HCT116 (cell line): Measurements from ENCODE around the gene WIPI1.

Experiments
- EZH2 ChIP-seq: fragments of 200-600 bp; sonication (generic); IDR thresholded peaks from 2 replicates; pipeline ENCODE4 v1.6.1; 2017; ENCODE audit warnings: antibody characterized with exemption, mixed run types
- EZH2phosphoT487 ChIP-seq: fragments of 200-600 bp; IDR thresholded peaks from 2 replicates; pipeline ENCODE4 v1.6.1; 2018; ENCODE audit warnings: antibody characterized with exemption, borderline replicate concordance
- JUND ChIP-seq: IDR thresholded peaks from 2 replicates; pipeline ENCODE4 v1.6.1; 2012
- TCF7L2 ChIP-seq: IDR thresholded peaks from 2 replicates; pipeline ENCODE4 v1.7.0; 2011; ENCODE audit warnings: borderline replicate concordance, inconsistent platforms; ENCODE audit not compliant: insufficient read depth, insufficient read length; ENCODE audit errors: extremely low read depth
- YY1 ChIP-seq: IDR thresholded peaks from 2 replicates; pipeline ENCODE4 v1.6.1; 2011; ENCODE audit warnings: low read length, low read depth, moderate library complexity, mild to moderate bottlenecking; ENCODE audit not compliant: insufficient replicate concordance; ENCODE audit errors: extremely low read depth
- TF ChIP-seq, protein P1 (sequence below), 3 experiments: fragments of 200-600 bp in 1 of 3; sonication (generic) in 1 of 3; IDR thresholded peaks in 2 of 3; conservative IDR thresholded peaks in 1 of 3; 2 replicates each; pipeline ENCODE4 v1.5.1; 2012 to 2017; ENCODE audit warnings: low read depth in 2 of 3, low read length in 2 of 3, antibody characterized with exemption in 1 of 3, borderline replicate concordance in 1 of 3, control low read depth in 1 of 3, mild to moderate bottlenecking in 1 of 3, mixed read lengths in 1 of 3, mixed run types in 1 of 3, moderate library complexity in 1 of 3; ENCODE audit not compliant: insufficient read depth in 1 of 3
- TF ChIP-seq, protein P2 (sequence below): IDR thresholded peaks from 2 replicates; pipeline ENCODE4 v1.6.1; 2011; ENCODE audit warnings: mild to moderate bottlenecking, low read length, moderate library complexity; ENCODE audit not compliant: insufficient replicate concordance; ENCODE audit errors: extremely low read depth

- TF ChIP-seq YY1 = peak; percentile 14
- TF ChIP-seq, protein P1, sequence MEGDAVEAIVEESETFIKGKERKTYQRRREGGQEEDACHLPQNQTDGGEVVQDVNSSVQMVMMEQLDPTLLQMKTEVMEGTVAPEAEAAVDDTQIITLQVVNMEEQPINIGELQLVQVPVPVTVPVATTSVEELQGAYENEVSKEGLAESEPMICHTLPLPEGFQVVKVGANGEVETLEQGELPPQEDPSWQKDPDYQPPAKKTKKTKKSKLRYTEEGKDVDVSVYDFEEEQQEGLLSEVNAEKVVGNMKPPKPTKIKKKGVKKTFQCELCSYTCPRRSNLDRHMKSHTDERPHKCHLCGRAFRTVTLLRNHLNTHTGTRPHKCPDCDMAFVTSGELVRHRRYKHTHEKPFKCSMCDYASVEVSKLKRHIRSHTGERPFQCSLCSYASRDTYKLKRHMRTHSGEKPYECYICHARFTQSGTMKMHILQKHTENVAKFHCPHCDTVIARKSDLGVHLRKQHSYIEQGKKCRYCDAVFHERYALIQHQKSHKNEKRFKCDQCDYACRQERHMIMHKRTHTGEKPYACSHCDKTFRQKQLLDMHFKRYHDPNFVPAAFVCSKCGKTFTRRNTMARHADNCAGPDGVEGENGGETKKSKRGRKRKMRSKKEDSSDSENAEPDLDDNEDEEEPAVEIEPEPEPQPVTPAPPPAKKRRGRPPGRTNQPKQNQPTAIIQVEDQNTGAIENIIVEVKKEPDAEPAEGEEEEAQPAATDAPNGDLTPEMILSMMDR (IDR thresholded peaks at IDR 0.05 in 2 of 3, conservative IDR thresholded peaks at IDR 0.05 in 1 of 3; ENCODE audit: borderline replicate concordance in 1 of 3, insufficient read depth in 1 of 3, low read depth in 2 of 3, low read length in 2 of 3) = no peak
- TF ChIP-seq TCF7L2 = peak; percentile 60
- no peak for TF ChIP-seq EZH2phosphoT487
- TF ChIP-seq, protein P2, sequence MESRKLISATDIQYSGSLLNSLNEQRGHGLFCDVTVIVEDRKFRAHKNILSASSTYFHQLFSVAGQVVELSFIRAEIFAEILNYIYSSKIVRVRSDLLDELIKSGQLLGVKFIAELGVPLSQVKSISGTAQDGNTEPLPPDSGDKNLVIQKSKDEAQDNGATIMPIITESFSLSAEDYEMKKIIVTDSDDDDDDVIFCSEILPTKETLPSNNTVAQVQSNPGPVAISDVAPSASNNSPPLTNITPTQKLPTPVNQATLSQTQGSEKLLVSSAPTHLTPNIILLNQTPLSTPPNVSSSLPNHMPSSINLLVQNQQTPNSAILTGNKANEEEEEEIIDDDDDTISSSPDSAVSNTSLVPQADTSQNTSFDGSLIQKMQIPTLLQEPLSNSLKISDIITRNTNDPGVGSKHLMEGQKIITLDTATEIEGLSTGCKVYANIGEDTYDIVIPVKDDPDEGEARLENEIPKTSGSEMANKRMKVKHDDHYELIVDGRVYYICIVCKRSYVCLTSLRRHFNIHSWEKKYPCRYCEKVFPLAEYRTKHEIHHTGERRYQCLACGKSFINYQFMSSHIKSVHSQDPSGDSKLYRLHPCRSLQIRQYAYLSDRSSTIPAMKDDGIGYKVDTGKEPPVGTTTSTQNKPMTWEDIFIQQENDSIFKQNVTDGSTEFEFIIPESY = no peak
- no peak for TF ChIP-seq EZH2
- TF ChIP-seq JUND = no peak
Measured at GRCh38 chr17:68378268-68379176, 78.8 kb downstream of the WIPI1 start.
